Measurements from ENCODE around the gene IMPA2. TPM values are rescaled to one million over a fixed set of nuclear protein-coding genes. Genes with fewer than 3 reads are reported as not detected.

The IMPA2 gene
- total RNA-seq, 1 donor from 2014 or later, result 24.1 TPM

- no peak for TF ChIP-seq CTCF (IDR thresholded peaks at IDR 0.05; ENCODE audit: unreplicated experiment)
- no peak for DNase-seq (ENCODE audit: low spot score)
- no peak overlapping the region for H3K4me3 Mint-ChIP-seq (ENCODE audit: unreplicated experiment)
- no peaks in the 10 kb centered on the region for H3K27me3 Mint-ChIP-seq (ENCODE audit: unreplicated experiment)
- H3K4me1 Mint-ChIP-seq (ENCODE audit: unreplicated experiment), result no peaks in the 10 kb centered on the region
- no peaks in the 10 kb centered on the region for H3K36me3 Mint-ChIP-seq (ENCODE audit: low read depth, unreplicated experiment)
- H3K9me3 Mint-ChIP-seq (ENCODE audit: unreplicated experiment), result no peaks in the 10 kb centered on the region
- no peak overlapping the region for H3K27ac Mint-ChIP-seq (ENCODE audit: unreplicated experiment)
These were observed 68.9 kb downstream of the IMPA2 start for GRCh38 chr18:12049978-12050811.

- Mint-ChIP-seq H3K27me3 (ENCODE audit: unreplicated experiment) (no peaks in the 10 kb centered on the region), H3K4me1 (ENCODE audit: unreplicated experiment) (no peaks in the 10 kb centered on the region), H3K4me3 (ENCODE audit: unreplicated experiment) (no peak overlapping the region), H3K27ac (ENCODE audit: unreplicated experiment) (no peak overlapping the region), H3K36me3 (ENCODE audit: low read depth, unreplicated experiment) (no peaks in the 10 kb centered on the region), H3K9me3 (ENCODE audit: unreplicated experiment) (no peaks in the 10 kb centered on the region)
- no peak for DNase-seq (ENCODE audit: low spot score)
- TF ChIP-seq CTCF (IDR thresholded peaks at IDR 0.05; ENCODE audit: unreplicated experiment), result no peak
These were observed 71.6 kb downstream of the IMPA2 start for GRCh38 chr18:12052866-12053265.

- Mint-ChIP-seq H3K9me3 (ENCODE audit: unreplicated experiment) (no peaks in the 10 kb centered on the region), H3K27me3 (ENCODE audit: unreplicated experiment) (no peaks in the 10 kb centered on the region), H3K4me1 (ENCODE audit: unreplicated experiment) (no peaks in the 10 kb centered on the region), H3K36me3 (ENCODE audit: low read depth, unreplicated experiment) (no peaks in the 10 kb centered on the region), H3K27ac (ENCODE audit: unreplicated experiment) (no peak overlapping the region), H3K4me3 (ENCODE audit: unreplicated experiment) (no peak overlapping the region)
- DNase-seq (ENCODE audit: low spot score), result no peak
- TF ChIP-seq CTCF (IDR thresholded peaks at IDR 0.05; ENCODE audit: unreplicated experiment), result no peak
These were observed 72.0 kb downstream of the IMPA2 start for GRCh38 chr18:12053289-12053688.

GRCh38 chr18:12056034-12056883, 75.0 kb downstream of the IMPA2 start:
- no peaks in the 10 kb centered on the region for H3K36me3 Mint-ChIP-seq (ENCODE audit: low read depth, unreplicated experiment)
- H3K9me3 Mint-ChIP-seq (ENCODE audit: unreplicated experiment), result no peaks in the 10 kb centered on the region
- no peak overlapping the region for H3K27ac Mint-ChIP-seq (ENCODE audit: unreplicated experiment)
- no peak for DNase-seq (ENCODE audit: low spot score)
- no peaks in the 10 kb centered on the region for H3K4me1 Mint-ChIP-seq (ENCODE audit: unreplicated experiment)
- no peak for TF ChIP-seq CTCF (IDR thresholded peaks at IDR 0.05; ENCODE audit: unreplicated experiment)
- H3K4me3 Mint-ChIP-seq (ENCODE audit: unreplicated experiment), result no peak overlapping the region
- no peaks in the 10 kb centered on the region for H3K27me3 Mint-ChIP-seq (ENCODE audit: unreplicated experiment)

Data from endothelial cell (in vitro differentiated cells).